Lower lobe of right lung (tissue), 2 donors: Measurements from ENCODE around the gene TMPRSS13. TPM values are rescaled to one million over a fixed set of nuclear protein-coding genes. Genes with fewer than 3 reads are reported as not detected.

Experiments
- ATAC-seq, 2 donors: fragments of 200-7000 bp; cut with Tn5 transposase; one replicate each; pipeline ENCODE4 v1.9.1; 2020 to 2022; ENCODE audit warnings: mild to moderate bottlenecking in 2 of 2, moderate library complexity in 2 of 2
- DNase-seq: peaks from one replicate; pipeline ENCODE4 v3.0.0-alpha.2; 2020
- H3K27ac ChIP-seq: fragments of 200-600 bp; one replicate; pipeline ENCODE4 v1.8.0; 2022
- H3K27me3 ChIP-seq: fragments of 200-600 bp; one replicate; pipeline ENCODE4 v1.8.0; 2022; ENCODE audit warnings: low read depth
- H3K36me3 ChIP-seq: fragments of 200-600 bp; one replicate; pipeline ENCODE4 v1.8.0; 2022; ENCODE audit warnings: mild to moderate bottlenecking
- H3K4me1 ChIP-seq: fragments of 200-600 bp; one replicate; pipeline ENCODE4 v1.8.0; 2022
- H3K4me3 ChIP-seq: fragments of 200-600 bp; one replicate; pipeline ENCODE4 v1.8.0; 2022; ENCODE audit warnings: mild to moderate bottlenecking
- H3K9me3 ChIP-seq: fragments of 200-600 bp; one replicate; pipeline ENCODE4 v1.8.0; 2022
- intact Hi-C: fragments of 100-400 bp; cut with DNase I; formaldehyde crosslinking; loops from one replicate; pipeline ENCODE4 v1.11.0; 2022
- total RNA-seq: library from RNA; stranded (reverse); fragmentation: NEBNext Ultra II Directional; extraction: Animal tissue kit (Norgen Biotek cat#: 25700); gene quantifications from one replicate; pipeline ENCODE4 v1.2.1, GENCODE V29; 2021
- TF ChIP-seq, protein P1 (sequence below): fragments of 200-600 bp; IDR thresholded peaks from one replicate; pipeline ENCODE4 v1.8.0; 2022; ENCODE audit warnings: antibody characterized with exemption, mild to moderate bottlenecking
- donor health status: DM: no; HTN: yes; CAD: no; lungs with severe emphysema.

The TMPRSS13 gene
- total RNA-seq, 1 donor from 2014 or later = 7.0 TPM

DNA sequence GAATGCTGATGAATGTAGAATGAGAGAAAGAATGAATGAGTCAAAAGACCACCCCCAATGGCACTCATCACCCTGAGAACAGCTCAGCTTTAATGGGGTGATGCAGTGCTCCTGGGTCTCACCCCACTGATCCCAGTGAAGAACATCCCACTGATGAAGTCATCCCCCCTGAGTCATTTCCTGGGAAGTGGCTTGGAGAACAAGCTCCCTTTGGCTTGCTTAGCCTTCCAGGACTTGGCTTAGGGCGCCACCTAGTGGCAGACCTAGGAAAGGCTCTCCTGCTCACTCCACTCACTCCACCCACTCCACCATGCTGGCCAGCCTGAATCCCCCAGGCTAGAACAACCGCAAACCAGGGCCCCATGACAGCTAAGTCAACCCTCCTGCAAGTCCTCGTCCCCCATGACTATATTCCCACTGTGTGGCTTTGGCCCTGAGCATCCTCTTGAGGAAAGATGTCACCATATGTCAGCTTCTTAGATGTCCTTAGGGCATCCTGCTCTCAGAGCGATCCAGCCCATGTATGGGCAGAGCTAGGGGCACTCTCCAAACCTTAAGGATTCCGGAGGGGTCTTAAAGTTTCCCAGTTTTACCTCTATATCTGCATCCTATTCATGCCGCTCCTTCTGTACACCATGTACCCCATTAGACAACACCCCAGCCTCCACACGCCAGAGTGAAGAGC lies 17.8 kb upstream of the TMPRSS13 start:
- intact Hi-C loops = loop anchor here (10.0 kb wide), 1 partner anchor 102 kb away; no protein-coding TSS in a partner anchor
- Histone ChIP-seq H3K4me1 (peaks cover 48% of the 10 kb centered on the region), H3K4me3 (no peak overlapping the region), H3K36me3 (no peaks in the 10 kb centered on the region), H3K27me3 (no peaks in the 10 kb centered on the region), H3K9me3 (no peaks in the 10 kb centered on the region), H3K27ac (no peak overlapping the region)
- DNase-seq = peak; percentile 89
- TF ChIP-seq, protein P1, sequence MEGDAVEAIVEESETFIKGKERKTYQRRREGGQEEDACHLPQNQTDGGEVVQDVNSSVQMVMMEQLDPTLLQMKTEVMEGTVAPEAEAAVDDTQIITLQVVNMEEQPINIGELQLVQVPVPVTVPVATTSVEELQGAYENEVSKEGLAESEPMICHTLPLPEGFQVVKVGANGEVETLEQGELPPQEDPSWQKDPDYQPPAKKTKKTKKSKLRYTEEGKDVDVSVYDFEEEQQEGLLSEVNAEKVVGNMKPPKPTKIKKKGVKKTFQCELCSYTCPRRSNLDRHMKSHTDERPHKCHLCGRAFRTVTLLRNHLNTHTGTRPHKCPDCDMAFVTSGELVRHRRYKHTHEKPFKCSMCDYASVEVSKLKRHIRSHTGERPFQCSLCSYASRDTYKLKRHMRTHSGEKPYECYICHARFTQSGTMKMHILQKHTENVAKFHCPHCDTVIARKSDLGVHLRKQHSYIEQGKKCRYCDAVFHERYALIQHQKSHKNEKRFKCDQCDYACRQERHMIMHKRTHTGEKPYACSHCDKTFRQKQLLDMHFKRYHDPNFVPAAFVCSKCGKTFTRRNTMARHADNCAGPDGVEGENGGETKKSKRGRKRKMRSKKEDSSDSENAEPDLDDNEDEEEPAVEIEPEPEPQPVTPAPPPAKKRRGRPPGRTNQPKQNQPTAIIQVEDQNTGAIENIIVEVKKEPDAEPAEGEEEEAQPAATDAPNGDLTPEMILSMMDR = peak; percentile 99
- peak; percentile 93 to 94 for ATAC-seq

DNA sequence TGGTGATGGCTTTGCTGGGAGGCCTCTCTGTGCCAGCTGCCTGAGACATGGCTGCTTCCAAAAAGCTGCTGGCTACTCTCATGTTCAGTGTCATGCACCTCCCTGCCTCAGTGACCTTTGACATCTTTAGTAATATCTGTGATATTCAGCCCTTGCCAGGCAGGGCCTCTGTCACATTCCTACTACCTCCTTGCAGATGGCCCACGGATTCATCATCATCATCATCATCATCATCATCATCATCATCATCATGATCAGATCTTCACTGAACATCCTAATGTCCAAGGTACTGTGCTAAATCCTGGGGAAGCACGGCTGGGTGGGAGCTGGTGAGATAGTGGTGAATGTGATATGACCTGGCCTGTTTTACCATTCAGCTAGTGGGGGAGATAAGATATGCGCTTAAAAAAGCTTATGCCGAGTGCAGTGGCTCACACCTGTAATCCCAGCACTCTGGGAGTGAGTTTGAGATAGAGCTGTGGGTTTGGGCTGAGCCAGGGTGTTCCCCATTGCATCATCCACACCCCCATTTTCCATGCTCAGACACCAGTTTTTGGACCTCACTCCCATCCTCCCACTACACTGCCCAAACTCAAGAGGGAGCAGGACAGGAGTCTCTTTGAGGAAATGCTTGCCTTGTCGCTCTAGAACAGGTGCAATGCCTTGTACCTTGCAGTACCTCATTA lies 17.1 kb upstream of the TMPRSS13 start:
- DNase-seq = no peak
- Histone ChIP-seq H3K27ac (no peak overlapping the region), H3K4me1 (peaks cover 41% of the 10 kb centered on the region), H3K27me3 (no peaks in the 10 kb centered on the region), H3K4me3 (no peak overlapping the region), H3K9me3 (no peaks in the 10 kb centered on the region), H3K36me3 (no peaks in the 10 kb centered on the region)
- TF ChIP-seq, protein P1 = no peak
- no peak for ATAC-seq
- intact Hi-C loops = loop anchor here (10.0 kb wide), 1 partner anchor 101 kb away; no protein-coding TSS in a partner anchor

DNA sequence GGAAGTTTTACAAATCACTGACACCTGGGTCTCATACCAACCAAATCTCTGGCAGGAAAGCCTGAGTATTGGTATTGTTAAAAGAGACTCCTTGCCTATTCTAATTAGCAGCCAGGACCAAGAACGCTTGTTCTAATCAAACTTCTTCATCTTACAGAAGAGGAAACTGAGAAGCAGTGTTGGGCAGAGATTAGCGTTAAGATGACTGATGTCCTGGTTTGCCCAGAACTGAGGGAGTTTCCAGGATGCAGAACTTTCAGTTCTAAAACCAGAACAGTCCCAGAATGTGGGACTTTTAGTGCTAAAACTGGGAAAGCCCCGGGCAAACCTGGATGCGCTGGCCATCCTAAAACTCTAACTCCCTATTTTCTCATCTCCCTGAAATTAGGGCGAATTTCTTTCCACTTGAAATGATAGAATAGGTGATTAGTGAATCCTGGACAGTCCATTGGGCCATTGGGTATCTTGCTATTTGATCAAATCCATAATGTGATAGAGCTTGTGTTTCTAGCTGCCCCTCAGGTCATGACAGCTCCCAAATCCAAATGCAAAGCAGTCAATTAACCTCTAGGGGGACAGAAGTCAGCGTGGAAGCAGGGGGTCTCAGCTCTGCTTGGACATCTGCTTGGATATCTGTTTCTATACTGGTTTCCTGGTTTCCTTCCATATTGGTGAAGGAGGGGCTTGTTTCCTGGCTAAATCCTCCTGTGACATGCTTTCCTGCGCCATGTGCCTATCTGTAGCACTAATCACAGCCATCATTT lies 16.0 kb upstream of the TMPRSS13 start:
- Histone ChIP-seq H3K27ac (peak overlapping the region; percentile 47), H3K4me1 (peaks cover 30% of the 10 kb centered on the region), H3K4me3 (no peak overlapping the region), H3K27me3 (no peaks in the 10 kb centered on the region), H3K9me3 (no peaks in the 10 kb centered on the region), H3K36me3 (no peaks in the 10 kb centered on the region)
- intact Hi-C loops = loop anchor here (10.0 kb wide), 1 partner anchor 100 kb away; no protein-coding TSS in a partner anchor
- TF ChIP-seq, protein P1 = no peak
- ATAC-seq (peak in 1 of 2 donors; percentile 18), DNase-seq (no peak)

DNA sequence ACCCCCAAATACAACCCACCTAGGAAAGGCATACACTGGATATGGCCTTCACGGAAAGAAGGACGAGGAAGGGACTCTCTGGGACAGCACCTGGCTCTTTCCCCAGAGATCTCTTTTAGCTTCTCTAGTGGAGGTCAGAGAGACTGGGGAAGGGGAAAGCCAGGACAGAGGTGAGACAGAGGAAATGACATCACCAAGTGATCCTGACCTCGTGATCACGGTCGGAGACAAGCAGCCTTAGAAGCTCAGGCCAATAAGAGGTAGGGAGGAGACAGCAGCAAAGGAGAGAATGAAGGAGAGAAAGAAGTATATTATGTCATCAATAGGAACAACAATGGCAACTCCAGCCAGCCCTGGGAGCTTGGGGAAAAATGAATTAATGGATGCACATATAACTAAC lies 15.4 kb upstream of the TMPRSS13 start:
- no peak overlapping the region for H3K27ac ChIP-seq
- H3K4me3 ChIP-seq = no peak overlapping the region
- peaks cover 23% of the 10 kb centered on the region for H3K4me1 ChIP-seq
- no peaks in the 10 kb centered on the region for H3K27me3 ChIP-seq
- ATAC-seq (no peak), DNase-seq (no peak)
- H3K36me3 ChIP-seq = no peaks in the 10 kb centered on the region
- H3K9me3 ChIP-seq = no peaks in the 10 kb centered on the region
- TF ChIP-seq, protein P1 = no peak
- intact Hi-C loops = loop anchor here (10.0 kb wide), 1 partner anchor 100 kb away; no protein-coding TSS in a partner anchor

DNA sequence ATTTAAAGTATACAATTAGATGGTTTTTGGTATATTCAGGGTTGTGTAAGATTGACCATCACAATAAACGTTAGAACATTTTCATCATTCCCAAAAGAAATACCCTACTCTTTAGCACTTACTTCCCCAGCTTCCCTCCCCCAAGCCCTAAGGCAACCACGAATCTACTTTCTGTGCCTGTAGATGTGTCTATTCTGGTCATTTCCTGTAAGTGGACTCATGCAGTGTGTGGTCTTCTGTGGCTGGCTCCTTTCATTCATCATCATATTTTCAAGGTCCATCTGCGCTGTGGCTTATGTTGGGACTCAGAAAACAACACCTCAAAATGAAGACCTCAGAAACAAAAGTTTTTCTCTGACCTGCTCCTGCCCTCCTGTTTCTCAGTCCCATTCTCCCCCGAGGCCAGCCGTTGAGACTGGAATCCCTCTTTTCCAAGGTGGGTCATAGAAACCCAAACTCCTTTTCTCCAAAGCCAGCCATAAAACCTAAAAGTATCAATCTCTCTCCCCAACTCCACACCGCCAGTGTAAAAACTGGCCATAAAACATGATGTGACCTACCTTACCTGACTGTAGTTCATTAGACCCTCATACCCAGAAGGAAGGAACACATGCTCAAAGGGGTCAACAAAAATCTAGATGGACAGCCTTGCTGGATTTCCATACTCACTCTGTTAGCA lies 12.9 kb upstream of the TMPRSS13 start:
- H3K4me1 ChIP-seq = peaks cover 17% of the 10 kb centered on the region
- no peaks in the 10 kb centered on the region for H3K27me3 ChIP-seq
- TF ChIP-seq, protein P1 = no peak
- DNase-seq = no peak
- H3K36me3 ChIP-seq = no peaks in the 10 kb centered on the region
- no peak overlapping the region for H3K4me3 ChIP-seq
- intact Hi-C loops = loop anchor here (10.0 kb wide), 1 partner anchor 97 kb away; no protein-coding TSS in a partner anchor
- H3K9me3 ChIP-seq = no peaks in the 10 kb centered on the region
- no peak overlapping the region for H3K27ac ChIP-seq
- no peak for ATAC-seq
